Stimulated activated CD4-positive, alpha-beta T cell treated with anti-CD3 and anti-CD28 coated beads, TNF-alpha, amount 100 ng/mL, for 48 hours (primary cell): Measurements from ENCODE around the gene SPARC.

Experiments used
- DNase-seq, 3 donors: peaks; one replicate each; pipeline ENCODE4 v3.0.0-alpha.2; 2020; ENCODE audit warnings: low read depth in 3 of 3

Gene SPARC

GRCh38 chr5:151679421-151680155 is 7.1 kb downstream of the SPARC start:
- DNase-seq = no peak

DNA sequence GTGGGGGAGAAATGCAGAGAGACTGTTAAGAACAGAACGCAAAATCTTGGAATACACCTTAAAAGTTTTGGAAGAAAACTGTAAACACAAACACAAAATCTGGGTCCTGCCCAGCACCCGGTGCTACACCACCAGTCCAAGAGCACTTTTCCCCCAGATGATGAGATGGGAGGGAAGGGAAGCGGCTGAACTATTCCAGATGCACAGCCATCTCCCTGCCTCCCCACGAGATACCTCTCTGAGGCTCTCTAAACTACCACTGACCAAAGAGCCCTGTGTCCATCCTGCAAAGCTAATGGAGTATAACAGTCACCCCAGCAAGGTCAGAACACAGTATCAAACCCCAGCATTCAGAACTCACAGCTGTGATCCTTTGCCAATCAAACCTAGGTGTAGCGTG is 8.0 kb downstream of the SPARC start:
- DNase-seq = no peak

GRCh38 chr5:151677776-151678545 is 8.8 kb downstream of the SPARC start:
- DNase-seq = no peak

DNA sequence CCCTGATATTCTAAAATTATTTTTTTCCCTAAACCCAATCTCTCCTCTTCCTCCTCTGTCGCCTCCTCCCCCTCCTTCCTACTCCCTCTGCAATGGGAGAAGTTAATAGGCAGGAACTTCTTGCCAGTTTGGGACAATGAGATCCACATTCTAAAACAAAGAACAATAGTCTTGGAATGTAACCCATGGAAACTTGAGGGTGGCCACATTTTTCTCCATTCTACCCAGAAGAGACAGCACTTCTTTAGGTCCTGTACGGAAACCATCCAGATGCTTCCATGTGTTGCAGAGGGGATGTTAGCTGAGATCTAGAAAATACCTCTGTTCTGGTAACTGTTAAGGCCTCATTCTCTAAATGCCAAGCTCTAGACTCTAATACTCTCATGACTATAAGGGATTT is 10.0 kb downstream of the SPARC start:
- DNase-seq = no peak

- DNase-seq = no peak
These were observed 10.4 kb downstream of the SPARC start for GRCh38 chr5:151676314-151676712.

- DNase-seq = no peak
These were observed 11.0 kb downstream of the SPARC start for GRCh38 chr5:151675611-151676313.

GRCh38 chr5:151674626-151675610 is 11.8 kb downstream of the SPARC start:
- DNase-seq = no peak

DNA sequence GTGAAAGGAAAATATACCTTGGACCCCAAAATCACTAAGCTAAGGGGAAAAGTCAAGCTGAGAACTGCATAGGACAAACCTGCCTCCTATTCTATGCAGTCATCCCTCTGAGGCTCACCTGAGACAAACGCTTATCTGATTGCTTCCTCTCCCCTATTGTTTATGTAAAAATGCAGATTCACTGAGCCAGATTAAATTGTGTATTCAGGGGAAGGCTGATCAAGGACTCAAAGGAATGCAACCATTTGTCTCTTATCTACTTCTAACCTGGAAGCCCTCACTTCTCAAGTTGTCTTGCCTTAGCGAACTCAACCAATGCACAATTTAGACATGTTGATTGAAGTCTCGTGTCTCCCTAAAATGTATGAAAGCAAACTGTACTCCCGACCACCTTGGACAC is 13.3 kb downstream of the SPARC start:
- no peak for DNase-seq

DNA sequence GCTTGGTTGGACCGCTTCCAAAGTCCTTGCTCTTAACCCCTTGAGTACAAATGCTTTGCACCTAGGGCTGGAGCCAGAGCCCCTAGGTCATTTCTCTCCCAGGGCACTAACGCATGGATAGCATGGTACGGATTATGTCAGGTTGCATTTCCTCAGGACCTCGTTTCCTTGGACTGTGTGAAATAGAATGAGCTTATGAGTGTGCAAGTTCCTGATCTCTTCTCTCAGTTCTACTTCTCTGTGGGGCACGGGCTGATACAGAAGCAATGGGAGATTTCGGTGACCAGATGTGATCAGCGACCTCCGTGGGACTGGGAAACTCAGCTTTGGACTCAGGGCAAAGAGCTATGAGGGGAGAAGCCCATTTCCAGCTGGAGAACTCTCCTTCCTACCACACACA is 14.2 kb downstream of the SPARC start:
- DNase-seq = no peak

DNA sequence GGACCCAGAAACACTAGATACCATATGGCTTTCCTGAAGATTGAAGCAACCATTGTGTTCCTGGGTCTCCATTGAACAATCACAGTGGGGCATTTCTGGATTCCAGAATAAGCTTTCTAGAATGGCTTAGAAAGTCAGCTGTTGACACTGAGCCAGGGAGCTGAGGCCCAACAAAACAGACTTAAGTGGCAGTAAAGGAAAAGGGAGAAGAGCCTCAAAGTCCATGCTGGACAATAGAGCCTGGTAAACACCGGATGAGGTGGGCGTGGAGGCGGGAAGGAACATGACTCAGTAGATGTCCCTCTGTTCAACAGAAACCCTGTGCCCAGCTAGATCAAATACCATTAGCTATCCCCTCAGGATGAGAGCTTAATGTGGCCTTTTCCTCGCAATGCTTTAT is 14.8 kb downstream of the SPARC start:
- no peak for DNase-seq

GRCh38 chr5:151670953-151671636 is 15.6 kb downstream of the SPARC start:
- no peak for DNase-seq

GRCh38 chr5:151670083-151670686 is 16.5 kb downstream of the SPARC start:
- no peak for DNase-seq

DNA sequence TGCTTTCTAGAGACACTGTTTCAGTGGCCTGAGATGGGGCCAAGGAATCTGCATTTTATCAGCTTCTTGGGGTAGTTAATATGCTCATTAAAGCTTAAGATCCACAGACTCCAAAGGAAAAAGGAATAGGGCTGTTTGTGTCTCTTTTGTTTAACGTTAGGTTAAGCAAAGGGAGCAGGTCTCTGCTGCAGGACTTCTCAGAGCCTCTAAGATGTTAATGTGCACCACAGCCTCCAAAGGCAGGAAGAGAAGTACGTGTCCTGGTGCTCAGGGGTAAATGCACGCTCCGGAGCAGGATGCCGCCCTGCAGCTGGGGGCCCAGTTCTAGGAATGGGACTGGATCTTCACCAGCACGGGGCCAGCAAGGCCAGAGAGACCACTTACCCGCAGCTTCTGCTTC is 19.6 kb downstream of the SPARC start:
- DNase-seq = no peak

DNA sequence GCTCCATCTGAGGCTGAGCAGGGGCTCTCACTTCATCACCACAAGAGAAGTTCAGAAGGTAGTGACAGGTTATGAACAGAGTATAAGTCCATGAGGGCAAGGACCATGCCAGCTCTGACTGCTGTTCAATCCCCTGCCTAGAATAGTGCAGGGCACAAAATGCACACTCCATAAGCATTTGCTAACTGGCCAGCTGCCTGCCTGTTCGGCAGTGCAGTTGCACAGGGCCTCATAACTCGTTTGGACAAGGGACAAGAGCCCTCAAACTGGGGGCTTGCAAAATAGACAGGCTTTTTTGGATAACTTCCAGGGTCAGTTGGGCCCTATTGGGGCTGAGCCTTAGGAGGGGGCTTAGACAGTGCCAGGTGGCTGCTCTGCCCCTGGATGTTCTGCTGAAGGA is 21.1 kb downstream of the SPARC start:
- DNase-seq = no peak

- no peak for DNase-seq
These were observed 21.8 kb downstream of the SPARC start for GRCh38 chr5:151664694-151665585.

GRCh38 chr5:151663617-151664293 is 23.0 kb downstream of the SPARC start:
- DNase-seq = no peak

- DNase-seq = no peak
These were observed 23.9 kb downstream of the SPARC start for GRCh38 chr5:151662805-151663204.

- DNase-seq = no peak
These were observed 24.6 kb downstream of the SPARC start for GRCh38 chr5:151661968-151662732.
